ENCODE results near the gene WDR90. TPM values are rescaled to one million over a fixed set of nuclear protein-coding genes. Genes with fewer than 3 reads are reported as not detected.

WDR90 gene
- total RNA-seq, 4 donors from 2014 or later = 2.9 to 9.8 (median 6.5) TPM

GRCh38 chr16:707062-707538, 57.9 kb downstream of the WDR90 start:
- H3K4me3 ChIP-seq = no peak overlapping the region
- in situ Hi-C loops (cut with MboI; ENCODE audit: low sequenced_read_pairs in 4 of 4) = no loop called here
- ATAC-seq (no peak), DNase-seq (no peak)
- H3K27ac ChIP-seq = no peak overlapping the region
- intact Hi-C loops (cut with DNase I; ENCODE audit: low total_unique reads) = no loop called here
- TF ChIP-seq CTCF (IDR thresholded peaks at IDR 0.05 in 4 of 5, conservative IDR thresholded peaks at IDR 0.05 in 1 of 5) = no peak
- peaks cover 0 to 4% of the 10 kb centered on the region in 2 donors for H3K4me1 ChIP-seq
- no peaks in the 10 kb centered on the region for H3K36me3 ChIP-seq
- no peaks in the 10 kb centered on the region for H3K9me3 ChIP-seq
- peaks cover 78 to 84% (median 82%) of the 10 kb centered on the region in 3 donors for H3K27me3 ChIP-seq

GRCh38 chr16:708019-708418, 58.9 kb downstream of the WDR90 start:
- Histone ChIP-seq H3K4me3 (no peak overlapping the region), H3K36me3 (no peaks in the 10 kb centered on the region), H3K9me3 (no peaks in the 10 kb centered on the region), H3K27me3 (peaks cover 69 to 74% (median 73%) of the 10 kb centered on the region in 3 donors), H3K4me1 (peaks cover 0 to 4% of the 10 kb centered on the region in 2 donors), H3K27ac (no peak overlapping the region)
- DNase-seq (no peak), ATAC-seq (no peak)
- TF ChIP-seq CTCF (IDR thresholded peaks at IDR 0.05 in 4 of 5, conservative IDR thresholded peaks at IDR 0.05 in 1 of 5) (no peak), POLR2A (IDR thresholded peaks at IDR 0.05) (no peak)
- in situ Hi-C loops (cut with MboI; ENCODE audit: low sequenced_read_pairs in 4 of 4) (no loop called here), intact Hi-C loops (cut with DNase I; ENCODE audit: low total_unique reads) (no loop called here)

GRCh38 chr16:708959-709358, 59.8 kb downstream of the WDR90 start:
- intact Hi-C loops (cut with DNase I; ENCODE audit: low total_unique reads) = no loop called here
- no peaks in the 10 kb centered on the region for H3K36me3 ChIP-seq
- no peak for TF ChIP-seq CTCF (IDR thresholded peaks at IDR 0.05 in 4 of 5, conservative IDR thresholded peaks at IDR 0.05 in 1 of 5)
- no peak for TF ChIP-seq POLR2A (IDR thresholded peaks at IDR 0.05)
- DNase-seq = no peak
- no peak overlapping the region for H3K27ac ChIP-seq
- peaks cover 59 to 65% (median 63%) of the 10 kb centered on the region in 3 donors for H3K27me3 ChIP-seq
- no peak overlapping the region for H3K4me3 ChIP-seq
- in situ Hi-C loops (cut with MboI; ENCODE audit: low sequenced_read_pairs in 4 of 4) = no loop called here
- no peak for ATAC-seq
- H3K4me1 ChIP-seq = peaks cover 0 to 4% of the 10 kb centered on the region in 2 donors
- no peaks in the 10 kb centered on the region for H3K9me3 ChIP-seq

GRCh38 chr16:709566-710499, 60.7 kb downstream of the WDR90 start:
- DNase-seq (no peak), ATAC-seq (no peak)
- intact Hi-C loops (cut with DNase I; ENCODE audit: low total_unique reads) = no loop called here
- no peaks in the 10 kb centered on the region for H3K9me3 ChIP-seq
- H3K36me3 ChIP-seq = no peaks in the 10 kb centered on the region
- H3K4me1 ChIP-seq = peaks cover 3 to 7% of the 10 kb centered on the region in 2 donors
- no peak for TF ChIP-seq POLR2A (IDR thresholded peaks at IDR 0.05)
- no peak for TF ChIP-seq CTCF (IDR thresholded peaks at IDR 0.05 in 4 of 5, conservative IDR thresholded peaks at IDR 0.05 in 1 of 5)
- no peak overlapping the region for H3K4me3 ChIP-seq
- H3K27ac ChIP-seq = no peak overlapping the region
- H3K27me3 ChIP-seq = peaks cover 52 to 56% (median 55%) of the 10 kb centered on the region in 3 donors
- in situ Hi-C loops (cut with MboI; ENCODE audit: low sequenced_read_pairs in 4 of 4) = no loop called here
